ENCODE data around the gene LLPH.

The LLPH gene

GRCh38 chr12:66092559-66093269, 37.8 kb downstream of the LLPH start:
- DNase-seq (ENCODE audit: low read depth in 2 of 2, low spot score in 1 of 2): no peak

DNA sequence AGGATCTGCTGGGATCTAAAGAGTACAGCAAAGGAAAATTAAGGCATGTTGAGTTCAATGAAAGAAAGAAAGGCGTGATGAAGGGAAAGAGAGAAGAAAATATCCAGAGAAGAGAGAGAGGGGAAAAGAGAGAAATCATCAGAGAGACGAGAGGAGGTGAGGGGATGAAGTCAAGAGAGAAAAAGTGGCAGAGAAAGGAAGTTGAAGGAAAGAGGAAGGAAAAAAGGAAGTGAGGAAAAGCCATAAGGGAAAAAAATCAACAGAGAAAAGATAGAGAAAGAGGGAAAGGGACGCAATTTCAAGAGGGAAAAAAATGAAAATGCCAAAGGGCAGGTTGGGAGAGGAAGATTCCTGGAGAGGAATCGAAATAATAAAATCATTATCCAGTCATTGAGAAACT, 40.4 kb downstream of the LLPH start:
- DNase-seq (ENCODE audit: low read depth in 2 of 2, low spot score in 1 of 2): no peak

DNA sequence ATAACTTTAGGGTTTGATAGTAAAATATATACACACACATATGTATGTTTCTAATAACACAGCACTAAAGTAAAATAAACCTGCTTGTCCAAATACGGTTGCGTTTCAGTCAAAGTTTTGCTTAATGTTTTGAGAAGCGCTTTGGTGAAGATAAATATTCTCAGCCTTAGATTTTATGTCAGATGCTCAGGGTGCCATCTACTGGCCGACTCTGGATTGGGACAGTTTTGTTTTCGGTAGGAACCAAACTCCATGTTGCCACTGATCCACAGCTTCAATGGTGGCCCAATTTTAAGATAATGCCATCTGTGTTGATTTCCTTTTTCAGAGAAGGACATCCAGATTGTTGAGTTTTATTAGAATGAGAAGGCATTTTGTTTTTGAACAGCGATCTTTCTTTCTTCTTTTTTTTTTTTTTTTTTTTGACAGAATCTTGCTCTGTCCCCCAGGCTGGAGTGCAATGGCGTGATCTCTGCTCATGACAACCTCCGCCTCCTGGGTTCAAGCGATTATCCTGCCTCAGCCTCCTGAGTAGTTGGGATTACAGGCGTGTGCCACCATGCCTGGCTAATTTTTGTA, 43.1 kb downstream of the LLPH start:
- no peak for DNase-seq (ENCODE audit: low read depth in 2 of 2, low spot score in 1 of 2)

DNA sequence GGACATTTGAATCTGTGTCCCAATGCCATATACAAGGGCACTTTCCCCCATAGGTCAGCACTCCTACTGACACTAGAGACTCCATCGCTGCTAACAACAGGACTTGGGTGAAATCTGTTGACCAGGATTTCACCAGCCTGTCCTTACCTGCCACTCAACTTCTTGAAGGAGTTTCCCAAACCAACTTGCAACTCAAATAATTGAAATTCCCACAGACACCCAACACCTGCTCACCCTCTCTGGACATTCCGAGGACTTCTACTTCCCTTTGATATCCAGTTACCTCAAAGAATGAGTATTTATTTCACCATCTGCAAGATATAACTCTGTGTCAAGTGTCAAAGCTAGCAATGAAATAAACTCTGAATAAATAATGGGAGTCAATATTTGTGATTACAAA, 44.6 kb downstream of the LLPH start:
- DNase-seq (ENCODE audit: low read depth in 2 of 2, low spot score in 1 of 2): no peak

- DNase-seq (ENCODE audit: low read depth in 2 of 2, low spot score in 1 of 2): no peak
These were observed 45.3 kb downstream of the LLPH start for GRCh38 chr12:66085213-66085612.

DNA sequence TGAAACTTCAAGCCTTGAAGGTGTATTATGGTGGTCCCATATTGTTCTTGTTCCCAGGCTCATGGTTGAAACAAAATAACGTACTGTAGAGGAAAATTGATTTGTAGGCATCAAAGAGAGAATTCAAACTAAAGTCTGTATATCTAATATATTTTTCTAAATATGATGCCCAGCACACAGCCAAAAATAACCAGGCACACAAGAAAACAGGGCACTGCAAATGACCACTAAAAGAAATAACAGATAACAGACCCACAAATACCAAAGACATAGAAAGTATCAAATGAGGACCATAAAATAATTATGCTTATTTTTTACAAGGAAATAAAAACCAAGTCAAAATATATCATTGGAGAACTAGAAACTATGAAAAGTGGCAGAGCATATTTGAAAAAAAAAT, 46.8 kb downstream of the LLPH start:
- no peak for DNase-seq (ENCODE audit: low read depth in 2 of 2, low spot score in 1 of 2)

- no peak for DNase-seq (ENCODE audit: low read depth in 2 of 2, low spot score in 1 of 2)
These were observed 47.8 kb downstream of the LLPH start for GRCh38 chr12:66082744-66083143.

DNA sequence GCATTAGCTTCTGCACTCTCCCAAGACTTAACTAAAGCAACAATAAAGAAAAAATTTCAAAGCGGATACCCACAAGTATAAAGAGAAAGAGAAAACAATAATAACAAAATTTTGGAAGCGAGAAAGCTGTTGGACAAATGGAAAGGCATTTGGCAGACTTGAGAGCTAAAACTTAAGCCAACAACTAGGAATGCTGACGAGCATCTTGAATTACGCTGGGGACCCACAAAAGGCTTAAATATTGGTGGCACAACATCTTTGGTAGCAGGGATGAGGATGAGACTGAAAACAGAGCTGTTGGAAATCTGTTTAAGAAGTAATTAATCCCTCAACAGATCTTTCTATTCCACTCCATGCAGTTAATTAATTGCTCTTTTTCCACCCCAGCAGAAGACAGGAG, 49.8 kb downstream of the LLPH start:
- DNase-seq (ENCODE audit: low read depth in 2 of 2, low spot score in 1 of 2): no peak

GRCh38 chr12:66077542-66077941, 53.0 kb downstream of the LLPH start:
- no peak for DNase-seq (ENCODE audit: low read depth in 2 of 2, low spot score in 1 of 2)

GRCh38 chr12:66074561-66074960, 56.0 kb downstream of the LLPH start:
- DNase-seq (ENCODE audit: low read depth in 2 of 2, low spot score in 1 of 2): no peak

DNA sequence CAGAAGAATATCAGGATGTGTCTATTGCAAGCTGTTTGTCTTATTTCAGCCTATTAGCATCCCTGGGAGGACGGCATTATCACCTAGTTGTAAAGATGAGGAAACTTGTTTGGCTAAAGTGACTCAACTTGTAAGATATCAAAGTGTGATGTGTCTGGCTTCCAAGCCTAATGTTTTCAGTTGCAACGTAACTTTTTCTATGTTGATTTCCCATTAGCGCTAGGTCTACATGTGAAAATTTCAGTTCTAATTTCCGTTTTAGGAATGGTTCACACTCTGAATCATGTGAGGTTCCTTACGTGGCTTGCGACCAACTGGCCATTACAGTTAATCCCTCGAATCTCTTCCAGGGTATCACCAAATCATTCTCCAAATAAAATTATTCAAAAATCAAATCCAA, 58.0 kb downstream of the LLPH start:
- DNase-seq (ENCODE audit: low read depth in 2 of 2, low spot score in 1 of 2): no peak

DNA sequence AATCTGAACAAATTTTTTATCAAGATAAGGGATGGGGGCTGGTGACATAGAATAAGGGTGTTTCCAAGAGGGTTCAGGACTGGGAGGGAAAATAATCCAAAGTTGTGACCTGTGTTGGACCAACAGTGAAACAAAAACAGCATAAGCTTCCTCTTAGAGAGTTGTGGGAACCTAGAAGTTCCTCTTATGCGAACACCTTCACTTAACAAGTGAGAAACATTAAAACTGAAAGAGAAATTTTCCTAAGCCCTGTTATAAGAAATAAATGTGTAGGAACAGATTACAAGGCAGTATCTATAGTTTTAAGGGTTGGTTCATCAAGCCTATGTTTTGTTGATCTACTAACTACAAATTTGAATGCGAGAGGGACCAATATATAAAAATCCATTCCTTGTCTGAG, 58.4 kb downstream of the LLPH start:
- DNase-seq (ENCODE audit: low read depth in 2 of 2, low spot score in 1 of 2): no peak

GRCh38 chr12:66071549-66071948, 59.0 kb downstream of the LLPH start:
- no peak for DNase-seq (ENCODE audit: low read depth in 2 of 2, low spot score in 1 of 2)

- no peak for DNase-seq (ENCODE audit: low read depth in 2 of 2, low spot score in 1 of 2)
These were observed 60.0 kb downstream of the LLPH start for GRCh38 chr12:66070378-66071120.

GRCh38 chr12:66066929-66067523, 63.5 kb downstream of the LLPH start:
- no peak for DNase-seq (ENCODE audit: low read depth in 2 of 2, low spot score in 1 of 2)

Data from stimulated activated CD8-positive, alpha-beta memory T cell treated with anti-CD3 and anti-CD28 coated beads, Interleukin-4, amount 100 ng/mL, for 4 hours (primary cell).